PFSK-1 (cell line): Measurements from ENCODE around the gene JAK2.

Experiments
- FOXP2 ChIP-seq: optimal IDR thresholded peaks from 2 replicates; pipeline ENCODE3; 2011; ENCODE audit warnings: borderline replicate concordance, control low read depth, inconsistent platforms; ENCODE audit not compliant: insufficient read depth; ENCODE audit errors: extremely low read length, extremely low read depth
- POLR2AphosphoS5 ChIP-seq: IDR thresholded peaks from 2 replicates; pipeline ENCODE4 v1.6.1; 2012; ENCODE audit warnings: low read depth, mild to moderate bottlenecking, control low read depth, low read length, moderate library complexity
- SIN3A ChIP-seq: IDR thresholded peaks from 2 replicates; pipeline ENCODE4 v1.6.1; 2012; ENCODE audit warnings: mild to moderate bottlenecking, low read length, moderate library complexity, borderline replicate concordance; ENCODE audit not compliant: insufficient read depth
- TAF1 ChIP-seq: IDR thresholded peaks from 2 replicates; pipeline ENCODE4 v1.6.1; 2012; ENCODE audit warnings: low read length, control low read depth, borderline replicate concordance; ENCODE audit not compliant: insufficient read depth
- TF ChIP-seq, protein P1 (sequence below), 2 experiments: IDR thresholded peaks; 2 replicates each; pipeline versions ENCODE4 v1.6.1 to v1.8.0; 2011 to 2012; ENCODE audit warnings: low read depth in 2 of 2, low read length in 2 of 2, control low read depth in 1 of 2, inconsistent platforms in 1 of 2, mild to moderate bottlenecking in 1 of 2, moderate library complexity in 1 of 2; ENCODE audit not compliant: insufficient read depth in 1 of 2

JAK2 gene

DNA sequence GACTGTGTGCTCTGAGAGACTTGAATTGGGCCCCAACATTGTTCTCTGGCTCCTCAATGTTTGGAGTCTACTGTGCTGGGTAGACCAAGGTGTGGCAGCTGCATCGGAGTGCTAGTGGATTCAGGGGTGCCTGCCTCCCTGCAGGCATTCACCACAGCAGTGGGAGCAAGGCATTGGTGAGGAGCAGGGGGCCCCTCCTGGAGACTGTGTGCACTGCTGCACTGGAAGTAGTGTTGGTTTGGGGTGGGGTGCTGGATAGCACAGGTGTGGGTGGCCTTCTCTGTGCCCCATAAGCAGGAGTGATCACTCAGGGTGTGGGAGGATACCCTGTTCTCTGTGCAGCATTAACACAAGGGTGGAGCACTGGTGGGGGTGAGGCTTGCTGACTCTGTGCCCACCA, 161.2 kb downstream of the JAK2 start:
- no peak for TF ChIP-seq TAF1
- TF ChIP-seq FOXP2, result no peak
- TF ChIP-seq SIN3A, result no peak
- TF ChIP-seq, protein P1, sequence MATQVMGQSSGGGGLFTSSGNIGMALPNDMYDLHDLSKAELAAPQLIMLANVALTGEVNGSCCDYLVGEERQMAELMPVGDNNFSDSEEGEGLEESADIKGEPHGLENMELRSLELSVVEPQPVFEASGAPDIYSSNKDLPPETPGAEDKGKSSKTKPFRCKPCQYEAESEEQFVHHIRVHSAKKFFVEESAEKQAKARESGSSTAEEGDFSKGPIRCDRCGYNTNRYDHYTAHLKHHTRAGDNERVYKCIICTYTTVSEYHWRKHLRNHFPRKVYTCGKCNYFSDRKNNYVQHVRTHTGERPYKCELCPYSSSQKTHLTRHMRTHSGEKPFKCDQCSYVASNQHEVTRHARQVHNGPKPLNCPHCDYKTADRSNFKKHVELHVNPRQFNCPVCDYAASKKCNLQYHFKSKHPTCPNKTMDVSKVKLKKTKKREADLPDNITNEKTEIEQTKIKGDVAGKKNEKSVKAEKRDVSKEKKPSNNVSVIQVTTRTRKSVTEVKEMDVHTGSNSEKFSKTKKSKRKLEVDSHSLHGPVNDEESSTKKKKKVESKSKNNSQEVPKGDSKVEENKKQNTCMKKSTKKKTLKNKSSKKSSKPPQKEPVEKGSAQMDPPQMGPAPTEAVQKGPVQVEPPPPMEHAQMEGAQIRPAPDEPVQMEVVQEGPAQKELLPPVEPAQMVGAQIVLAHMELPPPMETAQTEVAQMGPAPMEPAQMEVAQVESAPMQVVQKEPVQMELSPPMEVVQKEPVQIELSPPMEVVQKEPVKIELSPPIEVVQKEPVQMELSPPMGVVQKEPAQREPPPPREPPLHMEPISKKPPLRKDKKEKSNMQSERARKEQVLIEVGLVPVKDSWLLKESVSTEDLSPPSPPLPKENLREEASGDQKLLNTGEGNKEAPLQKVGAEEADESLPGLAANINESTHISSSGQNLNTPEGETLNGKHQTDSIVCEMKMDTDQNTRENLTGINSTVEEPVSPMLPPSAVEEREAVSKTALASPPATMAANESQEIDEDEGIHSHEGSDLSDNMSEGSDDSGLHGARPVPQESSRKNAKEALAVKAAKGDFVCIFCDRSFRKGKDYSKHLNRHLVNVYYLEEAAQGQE (IDR thresholded peaks at IDR 0.05; ENCODE audit: insufficient read depth in 1 of 2, low read depth in 2 of 2, low read length in 2 of 2), result no peak
- no peak for TF ChIP-seq POLR2AphosphoS5
